Endodermal cell (in vitro differentiated cells): Measurements from ENCODE around the gene EPN2. TPM values are rescaled to one million over a fixed set of nuclear protein-coding genes. Genes with fewer than 3 reads are reported as not detected.

Experiments used
- DNase-seq: peaks from one replicate; pipeline ENCODE4 v3.0.0-alpha.2; 2017
- H3K27ac ChIP-seq: 2 replicates; pipeline ENCODE4 v1.5.1; 2013; ENCODE audit warnings: mild to moderate bottlenecking, low read depth, low read length, moderate library complexity
- H3K27me3 ChIP-seq: 2 replicates; pipeline ENCODE4 v1.6.1; 2013; ENCODE audit warnings: mild to moderate bottlenecking, low read length, moderate library complexity; ENCODE audit not compliant: insufficient read depth, control insufficient read depth, poor library complexity, severe bottlenecking
- H3K36me3 ChIP-seq: 2 replicates; pipeline ENCODE4 v1.7.0; 2013; ENCODE audit warnings: mild to moderate bottlenecking, low read length, moderate library complexity; ENCODE audit not compliant: control insufficient read depth, insufficient read depth
- H3K4me1 ChIP-seq: one replicate; pipeline ENCODE4 v1.7.0; 2013; ENCODE audit warnings: low read length; ENCODE audit not compliant: control insufficient read depth, insufficient read depth
- H3K4me3 ChIP-seq: 2 replicates; pipeline ENCODE4 v1.5.1; 2013; ENCODE audit warnings: mild to moderate bottlenecking, low read length, moderate library complexity
- H3K9ac ChIP-seq: 2 replicates; pipeline ENCODE4 v1.6.1; 2013; ENCODE audit warnings: mild to moderate bottlenecking, low read length, moderate library complexity; ENCODE audit not compliant: poor library complexity, severe bottlenecking; ENCODE audit errors: extremely low read depth
- H3K9me3 ChIP-seq: 2 replicates; pipeline ENCODE4 v1.6.1; 2013; ENCODE audit warnings: mild to moderate bottlenecking, low read length, moderate library complexity; ENCODE audit not compliant: control insufficient read depth
- H3K27ac Mint-ChIP-seq: 2 replicates; pipeline ENCODE4 v1.8.0; 2020; ENCODE audit warnings: mixed read lengths
- H3K27me3 Mint-ChIP-seq: 2 replicates; pipeline ENCODE4 v1.8.0; 2021; ENCODE audit warnings: mild to moderate bottlenecking, mixed read lengths; ENCODE audit not compliant: insufficient read depth
- H3K36me3 Mint-ChIP-seq: 2 replicates; pipeline ENCODE4 v1.8.0; 2020; ENCODE audit warnings: low read depth, mixed read lengths
- H3K4me1 Mint-ChIP-seq: 2 replicates; pipeline ENCODE4 v1.8.0; 2020; ENCODE audit warnings: mixed read lengths
- H3K4me3 Mint-ChIP-seq: 2 replicates; pipeline ENCODE4 v1.8.0; 2020; ENCODE audit warnings: mild to moderate bottlenecking, moderate library complexity, mixed read lengths
- H3K9me3 Mint-ChIP-seq: 2 replicates; pipeline ENCODE4 v1.8.0; 2020; ENCODE audit warnings: mild to moderate bottlenecking, mixed read lengths
- CTCF ChIP-seq: fragments of 200-600 bp; sonication (generic); conservative IDR thresholded peaks from 2 replicates; pipeline ENCODE4 v1.5.0; 2021; ENCODE audit warnings: antibody characterized with exemption, mild to moderate bottlenecking
- WGBS, 2 experiments: methylation state at CpG; one replicate each; pipeline versions ENCODE4 v1.1.5 to v1.1.7; 2013; ENCODE audit warnings: missing lambda C conversion rate in 2 of 2, mixed read lengths in 1 of 2; ENCODE audit not compliant: insufficient coverage in 1 of 2, insufficient read length in 1 of 2; 5-methylcytosine and 5-hydroxymethylcytosine counted together
- total RNA-seq, 2 donors: library from RNA; stranded (reverse); fragmentation: NEBNext Ultra II Directional in 1 of 2; extraction: Animal tissue kit (Norgen Biotek cat#: 25700) in 1 of 2; gene quantifications; 2 replicates in 1 of 2; 3 replicates in 1 of 2; pipeline ENCODE4 v1.2.1, GENCODE V29; 2021

Gene EPN2
- total RNA-seq, 2 donors from 2014 or later: 46.0 to 50.9 TPM

- Mint-ChIP-seq H3K36me3 (peaks cover 2% of the 10 kb centered on the region), H3K4me1 (peaks cover 10% of the 10 kb centered on the region), H3K9me3 (no peaks in the 10 kb centered on the region), H3K4me3 (no peak overlapping the region), H3K27me3 (no peaks in the 10 kb centered on the region), H3K27ac (no peak overlapping the region)
- H3K9me3 ChIP-seq: no peaks in the 10 kb centered on the region
- H3K9ac ChIP-seq: no peak overlapping the region
- no peak overlapping the region for H3K27ac ChIP-seq
- WGBS, 2 experiments: 87 to 100% methylated on average over 2 to 6 of the region's 6 CpGs
- H3K4me3 ChIP-seq: no peak overlapping the region
- DNase-seq: no peak
- no peaks in the 10 kb centered on the region for H3K27me3 ChIP-seq
- TF ChIP-seq CTCF: no peak
- no peaks in the 10 kb centered on the region for H3K36me3 ChIP-seq
- no peaks in the 10 kb centered on the region for H3K4me1 ChIP-seq
These were observed 27.5 kb downstream of the EPN2 start for GRCh38 chr17:19264681-19265080.

DNA sequence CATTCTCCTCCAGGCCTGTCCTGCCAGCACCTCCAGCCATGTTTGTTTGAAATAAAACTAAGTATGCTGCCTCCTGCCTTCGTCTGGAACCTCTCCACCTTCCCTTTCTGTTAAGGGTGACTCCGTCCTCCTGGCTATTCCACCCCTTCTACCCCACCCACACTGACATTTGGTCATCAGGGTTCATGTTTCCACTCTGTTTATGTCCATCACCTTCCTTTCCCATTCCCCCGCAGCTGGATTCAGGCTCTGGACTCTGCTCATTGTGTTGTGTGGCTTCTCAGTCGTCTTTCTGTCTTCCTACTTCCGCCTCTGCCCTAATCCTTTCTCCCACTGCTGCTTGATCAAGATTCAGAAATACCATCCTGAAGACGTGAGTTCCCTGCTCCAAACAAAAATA, 28.6 kb downstream of the EPN2 start:
- Mint-ChIP-seq H3K27me3 (no peaks in the 10 kb centered on the region), H3K27ac (no peak overlapping the region), H3K4me1 (peaks cover 14% of the 10 kb centered on the region), H3K36me3 (peaks cover 2% of the 10 kb centered on the region), H3K9me3 (no peaks in the 10 kb centered on the region), H3K4me3 (no peak overlapping the region)
- no peaks in the 10 kb centered on the region for H3K4me1 ChIP-seq
- H3K9ac ChIP-seq: no peak overlapping the region
- no peaks in the 10 kb centered on the region for H3K27me3 ChIP-seq
- no peak for DNase-seq
- no peaks in the 10 kb centered on the region for H3K36me3 ChIP-seq
- no peaks in the 10 kb centered on the region for H3K9me3 ChIP-seq
- no peak for TF ChIP-seq CTCF
- WGBS, 2 experiments: 93 to 94% methylated on average over 6 of the region's 6 CpGs
- H3K4me3 ChIP-seq: no peak overlapping the region
- no peak overlapping the region for H3K27ac ChIP-seq

DNA sequence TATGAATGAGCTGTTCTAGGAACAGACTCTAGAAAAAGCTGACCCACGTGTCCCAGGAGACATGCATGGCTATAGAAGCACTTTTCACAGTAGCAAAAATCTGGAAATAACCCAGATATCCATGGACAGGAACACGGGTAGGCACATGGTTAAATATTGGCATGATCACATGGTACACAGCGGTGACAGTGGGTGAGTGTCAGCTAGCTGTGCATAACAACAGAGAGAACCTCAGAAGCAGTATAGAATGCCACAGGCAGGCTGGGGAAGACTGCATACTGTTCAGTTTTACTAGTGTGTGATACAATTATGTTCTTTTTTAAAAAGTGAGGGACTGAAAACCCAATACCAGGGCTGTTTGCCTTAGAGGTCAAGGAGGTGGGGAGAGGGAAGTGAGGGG, 31.4 kb downstream of the EPN2 start:
- H3K27ac ChIP-seq: no peak overlapping the region
- no peaks in the 10 kb centered on the region for H3K4me1 ChIP-seq
- 84 to 94% methylated on average over 3 of the region's 3 CpGs for WGBS, 2 experiments
- no peak overlapping the region for H3K27ac Mint-ChIP-seq
- DNase-seq: no peak
- no peak overlapping the region for H3K9ac ChIP-seq
- H3K4me3 ChIP-seq: no peak overlapping the region
- H3K27me3 ChIP-seq: no peaks in the 10 kb centered on the region
- peaks cover 5% of the 10 kb centered on the region for H3K36me3 Mint-ChIP-seq
- no peaks in the 10 kb centered on the region for H3K27me3 Mint-ChIP-seq
- H3K4me1 Mint-ChIP-seq: peaks cover 25% of the 10 kb centered on the region
- H3K36me3 ChIP-seq: peaks cover 9% of the 10 kb centered on the region
- no peak overlapping the region for H3K4me3 Mint-ChIP-seq
- H3K9me3 ChIP-seq: no peaks in the 10 kb centered on the region
- H3K9me3 Mint-ChIP-seq: no peaks in the 10 kb centered on the region
- TF ChIP-seq CTCF: no peak
